GM10248 (cell line): ENCODE measurements around the gene C9orf50.
"Not testable (repeated sequence)": the region's sequence is repeated elsewhere in the genome, so short reads cannot be mapped to it uniquely, and the experiment has no call there.

Experiments used
- CTCF ChIA-PET: fragments of 300-600 bp; sonication (Branson Sonifier 250); formaldehyde crosslinking; extraction: SDS; loops from one replicate; lab custom pipeline; 2021; ENCODE audit warnings: antibody characterized with exemption; lab: Yijun Ruan, JAX
- POLR2A ChIA-PET: fragments of 350-650 bp; sonication (Branson Sonifier 250); formaldehyde crosslinking; extraction: SDS; loops from one replicate; lab custom pipeline; 2020; ENCODE audit warnings: antibody characterized with exemption; lab: Yijun Ruan, JAX
- DNase-seq: peaks from one replicate; pipeline ENCODE4 v3.0.0; 2012; ENCODE audit errors: extremely low spot score
- CTCF ChIP-seq: IDR thresholded peaks from 2 replicates; pipeline ENCODE4 v1.5.1; 2012; ENCODE audit warnings: mild to moderate bottlenecking, low read depth; ENCODE audit errors: extremely low read depth, missing control alignments, control extremely low read depth

The C9orf50 gene

GRCh38 chr9:129665814-129666520 lies 45.1 kb upstream of the C9orf50 start:
- TF ChIP-seq CTCF: no peak
- ChIA-PET CTCF (no interaction called here), POLR2A (no interaction called here)
- DNase-seq: no peak

- DNase-seq: no peak
- ChIA-PET POLR2A (no interaction called here), CTCF (no interaction called here)
- no peak for TF ChIP-seq CTCF
These were observed 44.5 kb upstream of the C9orf50 start, which contains the start of gene PRRX2 for GRCh38 chr9:129665389-129665775. Gene PRRX2, plus strand, starts transcription at chr9:129665647. Its CDS starts 221 bp downstream, at chr9:129665868.

GRCh38 chr9:129664746-129665388 lies 44.0 kb upstream of the C9orf50 start:
- ChIA-PET POLR2A (no interaction called here), CTCF (no interaction called here)

GRCh38 chr9:129662239-129662638 lies 41.3 kb upstream of the C9orf50 start:
- DNase-seq, POLR2A ChIA-PET: not testable (repeated sequence)
- CTCF ChIA-PET: interaction anchor here (1.9 kb wide), 1 partner anchor 19 kb away, joined by 4 read pairs; no protein-coding TSS in a partner anchor

More at GRCh38 chr9:129664746-129665388, 44.0 kb upstream of the C9orf50 start:
- TF ChIP-seq CTCF: no peak
- no peak for DNase-seq

- ChIA-PET POLR2A (no interaction called here), CTCF (interaction anchor here (1.9 kb wide), 1 partner anchor 18 kb away, joined by 4 read pairs; no protein-coding TSS in a partner anchor)
- DNase-seq: no peak
- TF ChIP-seq CTCF: no peak
These were observed 40.1 kb upstream of the C9orf50 start for GRCh38 chr9:129661029-129661428.

GRCh38 chr9:129656795-129657390 lies 36.0 kb upstream of the C9orf50 start:
- no peak for DNase-seq
- ChIA-PET POLR2A (no interaction called here), CTCF (interaction anchor here (1.3 to 1.8 kb wide), 2 partner anchors 10 to 70 kb away, joined by 3 to 5 read pairs; no protein-coding TSS in a partner anchor)
- no peak for TF ChIP-seq CTCF
